Embryonic facial prominence (tissue), 1 donor: ENCODE data around the gene TMEM186.
"Not testable (repeated sequence)": the region's sequence is repeated elsewhere in the genome, so short reads cannot be mapped to it uniquely, and the experiment has no call there.

Source experiments
- DNase-seq: peaks from one replicate; pipeline ENCODE4 v3.0.0-alpha.2; 2016; ENCODE audit errors: extremely low spot score

The TMEM186 gene

GRCh38 chr16:8812162-8812843 is 14.9 kb upstream of the TMEM186 start:
- no peak for DNase-seq

GRCh38 chr16:8808613-8809353 is 11.3 kb upstream of the TMEM186 start:
- no peak for DNase-seq

GRCh38 chr16:8808009-8808408 is 10.6 kb upstream of the TMEM186 start:
- DNase-seq = no peak

- DNase-seq = no peak
Measured at GRCh38 chr16:8807189-8807588, 9.8 kb upstream of the TMEM186 start.

GRCh38 chr16:8806272-8806983 is 9.0 kb upstream of the TMEM186 start:
- no peak for DNase-seq

- no peak for DNase-seq
Measured at GRCh38 chr16:8804313-8804712, 6.9 kb upstream of the TMEM186 start.

- DNase-seq = not testable (repeated sequence)
Measured at GRCh38 chr16:8803733-8804132, 6.3 kb upstream of the TMEM186 start.

- no peak for DNase-seq
Measured at GRCh38 chr16:8801701-8802100, 4.3 kb upstream of the TMEM186 start.

GRCh38 chr16:8798535-8799157 is 1.2 kb upstream of the TMEM186 start:
- DNase-seq = no peak

- no peak for DNase-seq
Measured at GRCh38 chr16:8798174-8798527, 712 bp upstream of the TMEM186 start.

- no peak for DNase-seq
Measured at GRCh38 chr16:8796469-8797363, 723 bp downstream of the TMEM186 start.

GRCh38 chr16:8795818-8796217 is 1.6 kb downstream of the TMEM186 start:
- no peak for DNase-seq

- DNase-seq = no peak
Measured at GRCh38 chr16:8795091-8795490, 2.3 kb downstream of the TMEM186 start.

GRCh38 chr16:8788578-8789172 is 8.8 kb downstream of the TMEM186 start:
- DNase-seq = no peak

GRCh38 chr16:8786316-8786715 is 11.1 kb downstream of the TMEM186 start:
- not testable (repeated sequence) for DNase-seq

- no peak for DNase-seq
Measured at GRCh38 chr16:8785408-8785807, 12.0 kb downstream of the TMEM186 start.

- no peak for DNase-seq
Measured at GRCh38 chr16:8782673-8783072, 14.8 kb downstream of the TMEM186 start.

GRCh38 chr16:8781797-8782196 is 15.6 kb downstream of the TMEM186 start:
- no peak for DNase-seq

- DNase-seq = no peak
Measured at GRCh38 chr16:8777217-8777616, 20.2 kb downstream of the TMEM186 start.

GRCh38 chr16:8776129-8776584 is 21.3 kb downstream of the TMEM186 start:
- DNase-seq = peak; percentile 47

- DNase-seq = no peak
Measured at GRCh38 chr16:8775359-8775758, 22.1 kb downstream of the TMEM186 start.
